MV-4-11 (cell line): ENCODE measurements around the gene ADAM33.

Experiments
- DNase-seq: peaks from one replicate; lab custom pipeline; 2025; lab: John Stamatoyannopoulos, UW

The ADAM33 gene

GRCh38 chr20:3646651-3647050, 35.2 kb downstream of the ADAM33 start:
- no peak for DNase-seq

- no peak for DNase-seq
Measured at GRCh38 chr20:3646067-3646440, 35.8 kb downstream of the ADAM33 start.

GRCh38 chr20:3645309-3646066, 36.3 kb downstream of the ADAM33 start:
- no peak for DNase-seq

- DNase-seq: no peak
Measured at GRCh38 chr20:3640259-3640658, 41.6 kb downstream of the ADAM33 start.

DNA sequence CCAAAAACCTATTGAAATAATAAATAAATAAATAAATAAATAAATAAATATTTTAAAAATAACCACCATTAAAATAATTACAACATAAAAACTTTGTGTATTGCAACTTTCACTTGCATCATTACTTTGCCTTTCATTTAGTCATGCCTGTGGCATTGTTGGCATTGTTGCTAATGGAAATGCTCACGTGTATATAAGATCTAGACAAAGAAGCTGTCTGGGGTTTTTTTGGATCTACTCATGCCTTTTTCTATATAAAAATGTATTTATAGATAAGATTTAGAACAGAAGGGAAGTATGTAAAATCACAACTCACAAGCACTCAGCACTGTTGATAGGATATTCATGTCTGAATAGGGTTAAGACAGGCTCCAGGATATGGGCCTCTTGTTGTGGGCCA, 46.5 kb downstream of the ADAM33 start:
- DNase-seq: no peak

DNA sequence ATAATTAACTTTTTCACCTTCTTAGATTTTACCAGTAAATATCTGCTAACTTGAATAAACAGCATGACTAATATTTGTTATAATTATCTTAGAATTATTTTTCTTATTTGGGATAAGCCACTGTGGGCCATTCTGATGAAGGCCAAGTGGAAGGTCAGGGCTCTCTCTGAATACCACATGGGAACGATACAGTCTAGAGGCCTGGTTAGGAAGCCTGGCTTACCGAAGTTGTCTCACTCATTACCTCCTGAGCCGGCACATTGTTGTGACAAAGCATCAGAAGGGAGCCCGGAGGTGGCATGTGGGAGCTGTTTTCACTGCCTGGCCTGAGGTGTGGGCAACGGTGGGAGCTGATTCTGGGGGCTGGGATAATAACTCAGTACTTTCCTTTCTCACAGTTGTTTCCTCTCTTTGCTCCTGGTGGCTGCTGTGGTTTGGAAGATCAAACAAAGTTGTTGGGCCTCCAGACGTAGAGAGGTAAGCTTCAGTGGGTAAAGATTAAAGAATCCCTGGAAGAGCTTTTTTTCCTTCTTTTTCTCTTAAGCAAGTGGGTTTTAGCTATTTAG, 47.8 kb downstream of the ADAM33 start:
- no peak for DNase-seq

GRCh38 chr20:3632311-3633004, 49.4 kb downstream of the ADAM33 start:
- no peak for DNase-seq

DNA sequence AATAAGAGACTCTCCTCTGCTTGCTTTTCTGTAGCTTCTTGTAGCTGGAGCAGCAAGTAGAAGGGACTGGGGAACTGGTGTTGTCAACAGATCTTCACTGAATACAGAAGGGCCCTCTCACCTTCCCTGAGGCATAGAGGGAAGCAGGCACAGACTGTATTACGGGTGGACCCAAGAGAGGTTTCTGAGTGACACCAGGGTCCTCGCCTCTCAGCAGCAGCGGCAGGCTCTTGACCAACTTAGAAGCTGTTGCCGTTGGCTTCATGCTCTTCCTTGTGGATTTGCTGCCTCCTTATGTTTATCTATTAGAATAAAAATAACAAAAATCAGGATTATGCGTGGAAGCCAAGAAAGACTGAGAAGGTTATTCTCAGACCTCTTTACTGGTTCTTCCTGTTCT, 50.3 kb downstream of the ADAM33 start:
- DNase-seq: no peak

GRCh38 chr20:3630429-3630828, 51.4 kb downstream of the ADAM33 start:
- DNase-seq: no peak

DNA sequence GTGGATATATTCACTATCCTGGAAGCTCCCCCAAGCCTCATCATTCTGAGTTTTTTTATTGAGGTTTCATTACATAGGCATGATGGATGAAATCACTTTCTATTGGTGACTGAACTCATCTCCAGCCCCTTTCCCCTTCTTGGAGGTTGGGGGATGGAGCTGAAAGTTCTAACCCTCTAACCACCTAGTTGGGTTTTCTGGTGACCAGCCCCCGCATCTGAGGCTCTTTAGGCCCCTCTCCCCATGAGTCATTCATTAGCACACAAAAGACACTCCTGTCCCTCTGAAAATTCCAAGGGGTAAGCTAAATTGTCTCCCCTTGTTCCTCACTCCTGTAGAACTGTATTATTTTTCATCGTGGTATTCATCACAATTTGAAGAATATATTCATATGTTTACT, 51.9 kb downstream of the ADAM33 start:
- DNase-seq: no peak

DNA sequence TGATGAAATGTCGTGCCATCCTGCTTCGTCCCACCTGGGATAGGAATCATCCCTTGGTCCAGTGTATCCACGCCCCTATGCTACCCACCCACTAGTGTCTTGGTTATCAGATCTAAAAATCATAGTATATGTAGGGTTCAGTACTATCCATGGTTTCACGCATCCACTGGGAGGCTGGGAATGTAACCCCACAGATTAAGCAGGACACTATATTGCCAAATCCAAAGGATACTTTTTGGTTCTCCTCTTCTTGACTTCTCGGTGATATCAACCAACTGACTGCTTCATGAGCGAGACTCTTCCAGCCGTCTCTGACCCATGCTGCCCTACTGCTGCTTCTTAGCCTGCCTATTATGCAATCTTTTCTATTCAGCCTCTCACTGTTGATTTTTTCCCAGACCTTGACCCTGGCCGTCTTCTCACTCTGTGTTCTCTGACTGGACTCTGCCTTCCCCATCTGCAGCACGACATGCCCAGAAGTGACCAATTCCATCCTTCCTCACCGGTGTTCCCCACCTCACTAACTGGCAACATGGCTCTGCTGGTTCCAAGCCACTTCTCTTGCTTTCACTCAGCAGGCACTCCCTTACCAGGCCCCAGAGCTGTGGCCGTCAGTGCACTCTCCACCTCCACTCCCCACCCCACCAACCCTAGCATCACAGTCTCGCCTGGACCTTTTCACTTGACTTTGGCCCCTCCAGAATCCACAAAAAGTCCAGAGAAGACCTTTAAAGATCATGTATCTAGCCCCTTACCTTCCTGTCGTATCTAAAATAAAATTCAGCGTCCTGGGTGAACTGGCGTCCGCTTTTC, 53.1 kb downstream of the ADAM33 start:
- DNase-seq: no peak

GRCh38 chr20:3627476-3627875, 54.3 kb downstream of the ADAM33 start:
- no peak for DNase-seq

DNA sequence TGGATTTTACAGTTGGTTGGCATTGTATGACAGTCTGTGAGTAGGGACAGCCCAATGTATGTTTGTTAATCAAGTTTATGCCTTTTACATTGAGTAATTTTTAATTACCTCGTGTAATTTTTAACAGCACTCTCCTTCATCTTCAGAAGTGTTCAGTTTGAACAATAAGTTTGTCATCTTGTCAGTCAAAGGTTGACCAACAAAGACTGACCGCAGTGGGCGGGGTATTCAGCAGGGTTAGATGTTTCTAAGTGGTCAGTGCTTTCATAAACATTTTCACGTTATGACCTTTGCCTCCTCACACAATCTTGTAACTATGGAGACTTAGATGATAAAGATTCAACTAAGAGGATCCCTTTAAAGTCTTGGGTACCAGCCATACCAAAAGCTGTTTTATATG, 59.4 kb downstream of the ADAM33 start:
- DNase-seq: no peak

DNA sequence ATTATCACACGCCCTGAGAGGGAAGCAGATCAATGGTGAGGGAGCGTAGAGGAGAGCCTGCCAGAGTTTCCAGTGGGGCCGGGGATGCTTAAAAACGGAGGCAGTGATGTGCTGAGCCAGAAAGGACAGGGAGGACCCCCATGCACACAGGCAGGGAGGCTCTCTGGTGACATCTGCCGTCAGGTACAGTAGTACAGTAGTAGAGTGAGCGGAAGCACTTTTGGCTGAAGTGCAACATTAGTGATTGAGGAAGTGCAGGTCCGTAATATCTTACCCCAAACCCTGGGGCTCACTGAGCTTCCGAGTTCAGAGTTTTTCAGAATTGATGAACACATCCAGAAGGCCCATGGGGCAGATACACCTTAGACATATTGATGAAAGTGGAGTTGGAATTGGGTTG, 60.7 kb downstream of the ADAM33 start:
- DNase-seq: no peak
